ENCODE data around the gene CHRNB4.
"Not testable (repeated sequence)": the region's sequence is repeated elsewhere in the genome, so short reads cannot be mapped to it uniquely, and the experiment has no call there.

Gene CHRNB4

GRCh38 chr15:78615151-78615589, 25.8 kb downstream of the CHRNB4 start:
- DNase-seq: no peak

- no peak for DNase-seq
These were observed 27.0 kb downstream of the CHRNB4 start for GRCh38 chr15:78614021-78614420.

- not testable (repeated sequence) for DNase-seq
These were observed 31.5 kb downstream of the CHRNB4 start for GRCh38 chr15:78609551-78609950.

GRCh38 chr15:78605680-78606079, 35.3 kb downstream of the CHRNB4 start:
- DNase-seq: no peak

- no peak for DNase-seq
These were observed 35.8 kb downstream of the CHRNB4 start for GRCh38 chr15:78605201-78605600.

- DNase-seq: no peak
These were observed 36.6 kb downstream of the CHRNB4 start for GRCh38 chr15:78604420-78604819.

- no peak for DNase-seq
These were observed 37.5 kb downstream of the CHRNB4 start for GRCh38 chr15:78603467-78603866.

GRCh38 chr15:78599189-78599588, 41.8 kb downstream of the CHRNB4 start:
- DNase-seq: no peak

GRCh38 chr15:78598348-78598747, 42.7 kb downstream of the CHRNB4 start:
- DNase-seq: no peak

GRCh38 chr15:78597583-78597982, 43.4 kb downstream of the CHRNB4 start:
- DNase-seq: no peak

- no peak for DNase-seq
These were observed 66.1 kb downstream of the CHRNB4 start for GRCh38 chr15:78574944-78575343.

Measured in right hindlimb (tissue), 1 donor.